Testis (tissue), 2 donors: Measurements from ENCODE around the gene GOLT1A.

Source experiments
- POLR2A ChIP-seq: fragments of 450-650 bp; IDR thresholded peaks from one replicate; pipeline ENCODE4 v1.6.1; 2017; ENCODE audit warnings: antibody characterized with exemption, mild to moderate bottlenecking, moderate library complexity
- TF ChIP-seq, protein P1 (sequence below), 3 experiments: fragments of 450-650 bp in 2 of 3; fragments of 200-600 bp in 1 of 3; sonication (generic) in 1 of 3; IDR thresholded peaks; one replicate each; pipeline ENCODE4 v1.5.1; 2016 to 2019; ENCODE audit warnings: antibody characterized with exemption in 3 of 3, mild to moderate bottlenecking in 2 of 3, moderate library complexity in 1 of 3

DNA sequence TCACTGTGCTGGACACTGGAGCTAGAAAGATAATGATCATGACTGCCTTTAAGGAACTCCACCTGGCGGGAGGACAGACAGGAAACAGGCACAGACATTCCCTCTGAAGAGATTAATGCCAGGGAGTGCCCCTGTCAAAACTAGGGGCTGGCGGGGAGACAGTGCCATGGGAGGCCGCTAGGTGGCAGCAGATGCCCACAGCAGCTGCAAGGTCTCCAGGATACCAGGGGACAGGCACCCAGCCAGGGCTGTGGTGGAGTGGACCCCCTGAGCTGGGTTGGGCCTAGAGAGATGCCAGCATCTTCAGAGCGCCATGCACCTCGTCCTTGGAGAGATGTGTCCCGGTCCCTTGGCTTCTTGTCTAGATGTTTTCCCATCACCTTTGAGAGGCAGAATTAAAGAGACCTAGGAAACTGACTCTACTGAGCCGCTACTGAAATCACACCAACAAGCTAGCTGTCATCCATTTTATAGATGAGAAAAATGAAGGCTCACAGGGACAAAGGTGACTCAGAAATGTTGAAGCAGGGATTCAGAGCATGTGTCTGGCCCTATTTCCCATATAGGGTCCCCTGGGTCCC is 51.2 kb downstream of the GOLT1A start:
- TF ChIP-seq, protein P1, sequence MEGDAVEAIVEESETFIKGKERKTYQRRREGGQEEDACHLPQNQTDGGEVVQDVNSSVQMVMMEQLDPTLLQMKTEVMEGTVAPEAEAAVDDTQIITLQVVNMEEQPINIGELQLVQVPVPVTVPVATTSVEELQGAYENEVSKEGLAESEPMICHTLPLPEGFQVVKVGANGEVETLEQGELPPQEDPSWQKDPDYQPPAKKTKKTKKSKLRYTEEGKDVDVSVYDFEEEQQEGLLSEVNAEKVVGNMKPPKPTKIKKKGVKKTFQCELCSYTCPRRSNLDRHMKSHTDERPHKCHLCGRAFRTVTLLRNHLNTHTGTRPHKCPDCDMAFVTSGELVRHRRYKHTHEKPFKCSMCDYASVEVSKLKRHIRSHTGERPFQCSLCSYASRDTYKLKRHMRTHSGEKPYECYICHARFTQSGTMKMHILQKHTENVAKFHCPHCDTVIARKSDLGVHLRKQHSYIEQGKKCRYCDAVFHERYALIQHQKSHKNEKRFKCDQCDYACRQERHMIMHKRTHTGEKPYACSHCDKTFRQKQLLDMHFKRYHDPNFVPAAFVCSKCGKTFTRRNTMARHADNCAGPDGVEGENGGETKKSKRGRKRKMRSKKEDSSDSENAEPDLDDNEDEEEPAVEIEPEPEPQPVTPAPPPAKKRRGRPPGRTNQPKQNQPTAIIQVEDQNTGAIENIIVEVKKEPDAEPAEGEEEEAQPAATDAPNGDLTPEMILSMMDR (IDR thresholded peaks at IDR 0.05): peak; percentile 82 to 97 (median 85)
- TF ChIP-seq POLR2A: no peak
